GM21390 (cell line): ENCODE data around the gene SERP2.

Source experiments
- ATAC-seq: cut with Tn5 transposase; IDR thresholded peaks from one replicate; pipeline ENCODE4 v1.9.1; 2021; ENCODE audit not compliant: unreplicated experiment

SERP2 gene

DNA sequence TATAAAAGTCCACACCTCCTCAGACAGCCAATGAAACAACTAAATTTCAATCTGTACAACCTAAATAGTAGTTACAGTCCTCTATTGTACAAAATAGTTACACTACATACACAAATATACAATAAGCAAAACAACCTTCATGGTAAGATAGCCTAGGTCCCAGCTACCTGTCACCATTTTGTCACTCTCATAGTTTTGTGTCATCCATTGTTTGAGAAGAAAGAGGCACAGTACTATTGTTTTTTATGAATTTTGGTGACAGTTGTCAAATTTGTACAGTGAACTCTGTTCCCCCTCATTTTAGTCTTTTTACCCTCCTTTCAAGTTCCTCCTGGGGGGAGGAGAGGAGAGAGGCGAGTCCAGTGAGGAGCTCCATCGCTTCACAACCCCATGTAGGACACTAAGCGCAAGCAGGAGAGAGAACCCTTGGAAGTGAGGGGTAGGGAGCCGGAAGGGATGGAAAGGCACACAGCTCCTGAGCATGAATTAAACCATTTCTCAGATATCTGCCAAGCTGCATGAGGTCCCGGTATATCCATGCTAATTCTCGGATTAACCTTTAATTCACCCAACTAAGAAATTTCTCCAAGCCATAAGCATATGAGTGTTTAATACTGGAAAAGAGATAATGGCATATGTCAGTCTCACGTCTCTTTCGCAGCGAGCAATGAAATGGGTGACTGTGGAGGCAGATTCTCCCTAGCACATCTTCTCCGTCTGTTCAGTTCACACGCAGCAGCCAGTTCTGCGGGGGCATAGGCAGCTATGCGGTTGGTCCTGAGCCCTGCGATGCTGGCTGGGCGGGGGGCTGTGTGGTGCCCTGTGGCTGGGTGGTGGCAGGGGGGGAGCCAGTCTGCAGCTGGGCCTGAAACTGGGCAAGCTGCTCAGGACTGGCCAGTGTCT, 60.5 kb downstream of the SERP2 start:
- ATAC-seq, result no peak

DNA sequence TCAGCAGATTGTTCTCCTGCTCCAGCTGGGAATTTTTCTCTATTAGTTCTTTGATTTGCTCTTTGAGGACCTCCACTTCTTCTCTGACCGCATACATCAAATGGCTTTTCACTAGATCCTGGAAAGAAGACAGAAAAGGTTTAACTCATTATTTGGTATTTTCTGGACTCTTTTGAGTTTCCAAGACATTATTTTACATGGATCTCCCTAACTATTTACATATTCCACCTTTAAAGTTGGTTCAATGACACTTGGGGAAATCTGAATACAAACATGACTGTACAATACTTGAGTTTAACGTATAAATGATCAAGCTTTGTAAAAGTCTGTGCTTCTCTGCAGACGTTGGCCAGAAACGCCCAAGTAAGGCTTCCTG, 61.1 kb downstream of the SERP2 start:
- no peak for ATAC-seq

- peak; percentile 67 for ATAC-seq
Measured at GRCh38 chr13:44435142-44435918, 61.7 kb downstream of the SERP2 start.

- no peak for ATAC-seq
Measured at GRCh38 chr13:44435919-44436510, 62.4 kb downstream of the SERP2 start.

GRCh38 chr13:44436589-44437337, 63.1 kb downstream of the SERP2 start:
- no peak for ATAC-seq

DNA sequence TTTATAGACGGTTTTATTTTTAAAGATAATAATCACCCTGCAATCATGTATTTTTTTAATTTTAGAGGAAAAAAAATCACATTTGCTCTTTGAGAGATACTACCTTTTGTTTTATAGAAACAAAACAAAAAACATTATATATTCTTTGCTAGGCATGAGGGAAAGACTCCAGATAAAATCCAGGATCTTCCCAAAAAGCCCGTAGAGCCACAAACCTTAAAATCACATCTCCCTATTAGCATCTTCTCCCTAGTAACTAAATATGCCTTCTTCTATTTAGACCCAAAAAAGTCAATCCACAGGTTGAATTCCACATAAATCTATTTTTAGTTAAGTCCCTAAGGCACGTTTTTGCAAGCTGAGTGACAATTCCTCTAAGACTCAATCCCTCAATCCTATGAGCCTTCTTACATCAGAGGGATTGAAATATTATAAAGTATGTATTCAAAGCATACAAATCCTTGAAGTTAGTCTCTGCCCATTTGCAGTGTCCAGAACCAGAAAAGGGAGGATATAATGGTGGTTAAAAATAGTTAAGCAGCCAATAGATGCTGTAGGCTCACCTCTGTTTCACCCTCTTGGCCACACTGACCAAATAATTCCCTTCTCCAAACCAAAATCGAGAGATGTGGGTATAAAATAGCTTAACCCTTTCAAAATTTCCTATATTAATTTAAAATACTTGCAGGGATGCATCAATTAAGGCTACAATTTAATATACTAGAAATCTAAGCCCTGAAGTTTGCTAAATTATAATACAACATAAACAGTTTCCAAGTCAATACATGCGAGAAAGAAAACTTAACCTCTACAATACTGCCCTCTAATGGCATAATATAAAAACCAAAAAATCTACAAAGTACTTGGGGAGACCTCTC, 64.0 kb downstream of the SERP2 start:
- no peak for ATAC-seq

- no peak for ATAC-seq
Measured at GRCh38 chr13:44438234-44438579, 64.6 kb downstream of the SERP2 start.

DNA sequence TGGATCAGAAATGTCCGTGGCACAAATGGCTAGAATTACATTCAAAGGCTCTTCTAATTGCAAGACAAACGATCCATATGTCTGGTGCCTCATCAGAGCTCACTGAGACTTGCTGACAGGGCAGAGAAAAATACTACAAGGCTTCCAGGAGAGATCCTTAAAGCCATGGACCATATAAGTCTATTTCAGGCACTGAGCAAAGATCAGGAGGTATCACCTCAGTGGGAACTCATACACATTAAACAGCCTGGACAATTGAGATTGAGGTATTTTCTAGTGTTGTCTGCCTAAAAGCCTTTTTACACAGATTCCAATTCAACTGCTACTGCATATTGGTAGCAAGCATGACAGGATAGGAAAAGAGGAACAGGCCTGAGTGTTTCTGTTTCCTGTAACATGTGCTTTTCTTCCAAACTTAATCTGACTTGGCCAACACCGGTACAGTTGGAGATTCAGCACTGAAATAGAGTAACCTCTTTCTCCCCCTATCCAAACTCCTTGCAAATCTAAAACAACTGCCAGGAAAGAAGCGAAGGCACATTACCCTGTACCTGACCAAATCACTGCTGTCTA, 65.9 kb downstream of the SERP2 start:
- ATAC-seq, result no peak

DNA sequence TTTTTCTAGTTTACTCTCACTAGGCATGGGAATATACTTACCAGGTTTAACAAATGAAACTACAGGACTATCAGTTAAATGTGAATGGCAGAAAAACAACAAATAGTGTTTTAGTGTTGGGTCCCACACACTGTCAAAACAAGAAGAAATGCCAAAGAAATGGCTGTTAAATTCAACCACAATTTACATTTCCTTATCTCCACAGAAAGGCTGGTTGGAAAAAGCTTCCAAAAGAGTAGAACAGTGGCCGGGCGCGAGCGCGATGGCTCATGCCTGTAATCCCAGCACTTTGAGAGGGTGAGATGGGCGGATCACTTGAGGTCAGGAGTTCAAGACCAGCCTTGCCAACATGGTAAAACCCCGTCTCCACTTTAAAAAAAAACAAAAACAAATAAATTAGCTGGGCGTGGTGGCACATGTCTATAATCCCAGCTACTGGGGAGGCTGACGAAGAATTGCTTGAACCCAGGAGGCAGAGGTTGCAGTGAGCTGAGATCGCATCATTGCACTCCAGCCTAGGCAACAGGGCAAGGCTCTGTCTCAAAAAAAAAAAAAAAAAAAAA, 66.5 kb downstream of the SERP2 start:
- ATAC-seq, result no peak
